BLaER1 treated with 17β-estradiol and CSF1 and Interleukin-3, amounts not matched to agents 10 nM and 100 nM (cell line): ENCODE measurements around the gene HELZ.

Experiments used
- H3K27ac ChIP-seq, 11 experiments: shearing (Covaris generic); formaldehyde crosslinking; 2 replicates each; pipeline ENCODE4 v1.8.1; 2022
- H3K27me3 ChIP-seq, 11 experiments: shearing (Covaris generic); formaldehyde crosslinking; 2 replicates each; pipeline ENCODE4 v1.8.1; 2022
- H3K36me3 ChIP-seq, 11 experiments: shearing (Covaris generic); formaldehyde crosslinking; 2 replicates each; pipeline ENCODE4 v1.8.1; 2022
- H3K4me1 ChIP-seq, 10 experiments: shearing (Covaris generic); formaldehyde crosslinking; 2 replicates each; pipeline ENCODE4 v1.8.1; 2022
- H3K4me2 ChIP-seq, 11 experiments: shearing (Covaris generic); formaldehyde crosslinking; 2 replicates each; pipeline ENCODE4 v1.8.1; 2022
- H3K4me3 ChIP-seq, 10 experiments: shearing (Covaris generic); formaldehyde crosslinking; 2 replicates each; pipeline ENCODE4 v1.8.1; 2022
- H3K9ac ChIP-seq, 11 experiments: shearing (Covaris generic); formaldehyde crosslinking; 2 replicates each; pipeline ENCODE4 v1.8.1; 2022
- H3K9me3 ChIP-seq, 11 experiments: shearing (Covaris generic); formaldehyde crosslinking; replicated peaks in 1 of 11; 2 replicates each; pipeline ENCODE4 v1.8.1; 2022
- H4K20me1 ChIP-seq, 11 experiments: shearing (Covaris generic); formaldehyde crosslinking; 2 replicates each; pipeline ENCODE4 v1.8.1; 2022
- Cebpa-rat ChIP-seq, 11 experiments: shearing (Covaris generic); IDR thresholded peaks; 2 replicates each; pipeline ENCODE4 v1.8.1; 2022

Gene HELZ

DNA sequence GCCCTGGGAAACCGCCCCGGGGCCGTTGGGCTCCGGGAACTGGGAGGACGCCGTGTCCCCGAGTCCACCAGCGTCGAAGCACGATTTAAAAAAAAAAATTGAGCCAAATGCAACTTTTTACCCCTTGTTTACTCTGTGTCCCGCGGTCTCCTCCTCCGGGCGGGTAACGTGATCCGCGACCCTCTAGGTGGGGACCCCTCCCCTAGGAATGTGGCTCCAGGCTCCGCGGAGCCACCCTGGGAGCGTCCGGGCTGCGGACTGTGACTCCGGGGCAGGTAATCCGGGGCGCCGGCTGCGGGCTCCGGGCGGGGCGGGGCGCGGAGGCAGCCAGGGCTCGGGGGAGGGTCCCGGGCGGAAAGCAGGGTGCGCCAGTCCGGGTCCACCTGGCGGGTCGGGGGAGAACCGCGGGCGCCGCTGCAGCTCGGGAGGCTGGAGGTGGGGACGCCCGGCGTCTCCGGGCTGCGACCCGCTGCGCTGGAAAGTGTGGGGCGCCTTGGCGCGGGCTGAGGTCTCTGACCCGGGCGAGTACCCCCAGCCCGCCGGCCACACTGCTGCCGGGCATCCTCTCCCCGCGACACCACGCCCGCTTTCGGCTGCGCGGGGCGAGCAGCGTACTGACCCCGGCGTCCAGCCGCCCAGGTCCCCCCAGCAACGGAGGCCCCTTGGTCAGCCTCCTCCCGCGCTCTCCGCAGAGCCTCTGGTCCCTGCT lies 852 bp upstream of the HELZ start:
- no peak for TF ChIP-seq Cebpa-rat (IDR thresholded peaks at IDR 0.05)
- Histone ChIP-seq H3K9ac (peak overlapping the region; percentile 92 to 99 (median 95)), H3K4me3 (peak overlapping the region; percentile 84 to 99 (median 98)), H3K4me2 (peak overlapping the region; percentile 90 to 99 (median 96)), H4K20me1 (peaks cover 11 to 47% (median 31%) of the 10 kb centered on the region in 11 experiments; a peak in 19 of 22 replicates), H3K9me3 (no peaks in the 10 kb centered on the region), H3K27ac (peak overlapping the region; percentile 90 to 97 (median 92)), H3K36me3 (peaks cover 11 to 24% (median 13%) of the 10 kb centered on the region in 11 experiments; a peak in 18 of 22 replicates), H3K27me3 (peaks cover 0 to 11% (median 4%) of the 10 kb centered on the region in 11 experiments; a peak in 8 of 22 replicates), H3K4me1 (peaks cover 33 to 50% (median 41%) of the 10 kb centered on the region in 10 experiments)

DNA sequence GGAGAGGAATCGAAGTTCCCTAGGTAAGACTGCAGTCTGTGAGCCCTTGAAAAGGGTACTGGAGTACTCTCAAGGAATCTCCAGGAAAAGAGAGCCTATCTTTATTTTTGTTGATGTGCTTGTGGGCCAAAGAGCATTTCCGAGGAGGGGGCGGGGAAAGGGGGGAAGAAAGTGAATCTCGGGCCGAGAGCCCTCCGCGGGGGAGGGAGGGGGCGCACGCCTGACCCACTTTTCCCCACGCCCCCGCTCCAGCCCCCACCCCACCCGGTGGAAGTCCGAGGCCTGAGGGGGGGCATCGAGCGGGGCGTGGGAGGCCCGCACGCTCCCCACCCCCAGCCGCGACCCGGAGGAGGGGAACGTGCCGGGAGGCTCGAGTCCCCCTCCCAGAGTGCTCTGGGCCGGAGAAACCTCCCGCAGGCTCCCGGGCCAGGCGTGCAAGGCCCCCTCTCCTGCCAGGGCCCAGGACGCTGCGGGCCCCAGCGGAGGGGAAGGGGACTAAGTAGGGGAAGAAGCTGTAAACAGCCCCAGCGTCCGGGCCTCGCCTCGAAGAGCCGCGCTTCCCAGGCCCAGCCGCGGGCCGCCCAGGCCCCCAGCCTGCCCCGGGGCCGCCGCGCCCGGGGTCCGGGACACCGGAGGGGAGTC lies 444 bp downstream of the HELZ start:
- Histone ChIP-seq H3K9me3 (no peaks in the 10 kb centered on the region), H3K27ac (peak overlapping the region; percentile 90 to 97 (median 92)), H3K27me3 (peaks cover 0 to 11% (median 4%) of the 10 kb centered on the region in 11 experiments; a peak in 8 of 22 replicates), H3K4me2 (peak overlapping the region; percentile 79 to 98 (median 94)), H3K9ac (peak overlapping the region; percentile 92 to 99 (median 95)), H4K20me1 (peaks cover 22 to 60% (median 44%) of the 10 kb centered on the region in 11 experiments; a peak in 20 of 22 replicates), H3K4me1 (peaks cover 33 to 63% (median 44%) of the 10 kb centered on the region in 10 experiments), H3K4me3 (peak overlapping the region; percentile 84 to 99 (median 98)), H3K36me3 (peaks cover 18 to 37% (median 26%) of the 10 kb centered on the region in 11 experiments; a peak in 20 of 22 replicates)
- TF ChIP-seq Cebpa-rat (IDR thresholded peaks at IDR 0.05) = no peak

DNA sequence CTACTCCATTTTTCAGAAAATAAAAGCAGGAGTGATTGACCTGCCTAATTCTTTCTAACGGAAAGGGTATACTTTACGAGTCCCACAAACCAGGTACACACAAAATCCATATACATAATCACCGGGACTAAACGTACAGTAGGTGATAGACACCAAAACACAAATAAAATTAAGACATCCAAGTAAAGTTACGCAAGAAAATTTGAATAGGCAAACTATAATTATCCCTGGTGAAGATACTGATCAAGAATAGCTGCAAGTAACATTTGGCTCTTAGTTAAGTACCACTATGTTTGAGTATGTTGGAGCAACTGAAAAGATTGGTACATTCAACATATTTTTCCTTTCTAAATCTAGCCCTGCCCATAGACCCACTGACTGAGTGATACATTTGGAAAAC lies 1.7 kb downstream of the HELZ start:
- Histone ChIP-seq H3K27me3 (peaks cover 0 to 11% (median 4%) of the 10 kb centered on the region in 11 experiments; a peak in 8 of 22 replicates), H3K9me3 (no peaks in the 10 kb centered on the region), H3K27ac (peak overlapping the region in 3 of 11 experiments; percentile 16 to 95 (median 92); a peak in 2 of 22 replicates), H3K9ac (peak overlapping the region in 9 of 11 experiments; percentile 93 to 99 (median 96); a peak in 14 of 22 replicates), H3K4me3 (peak overlapping the region; percentile 84 to 99 (median 98); a peak in 19 of 20 replicates), H4K20me1 (peaks cover 30 to 68% (median 48%) of the 10 kb centered on the region in 11 experiments; a peak in 20 of 22 replicates), H3K4me1 (peaks cover 33 to 67% (median 44%) of the 10 kb centered on the region in 10 experiments), H3K36me3 (peaks cover 31 to 49% (median 39%) of the 10 kb centered on the region in 11 experiments), H3K4me2 (peak overlapping the region; percentile 79 to 98 (median 94))
- TF ChIP-seq Cebpa-rat (IDR thresholded peaks at IDR 0.05) = peak in 1 of 11 experiments; percentile 43; a peak in 2 of 22 replicates

DNA sequence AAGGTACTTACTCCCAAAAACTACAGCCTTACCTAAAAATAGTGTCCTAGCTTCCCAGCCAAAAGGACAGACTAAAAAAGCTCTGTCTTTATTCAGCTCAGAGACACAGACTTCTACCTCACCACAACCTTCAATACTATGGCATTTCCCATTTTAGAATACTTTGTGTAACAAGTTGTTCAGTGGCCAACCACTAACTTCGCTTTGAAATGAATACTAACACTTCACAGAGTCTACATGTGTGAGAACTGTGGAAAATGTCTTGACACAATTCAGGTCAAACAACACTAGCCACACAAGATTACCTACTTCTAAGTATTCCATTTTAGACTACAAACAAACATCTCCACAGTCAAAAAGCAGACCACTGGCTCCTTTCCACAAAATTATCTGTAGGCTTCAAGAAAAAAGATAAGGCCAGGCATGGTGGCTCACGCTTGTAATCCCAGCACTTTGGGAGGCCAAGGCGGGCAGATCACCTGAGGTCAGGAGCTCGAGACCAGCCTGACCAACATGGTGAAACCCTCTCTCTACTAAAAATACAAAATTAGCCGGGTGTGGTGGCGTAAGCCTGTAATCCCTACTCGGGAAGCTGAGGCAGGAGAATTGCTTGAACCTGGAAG lies 3.2 kb downstream of the HELZ start:
- Histone ChIP-seq H3K9me3 (no peaks in the 10 kb centered on the region), H3K27me3 (peaks cover 0 to 9% (median 4%) of the 10 kb centered on the region in 11 experiments; a peak in 8 of 22 replicates), H4K20me1 (peaks cover 30 to 79% (median 56%) of the 10 kb centered on the region in 11 experiments; a peak in 20 of 22 replicates), H3K9ac (peak overlapping the region in 2 of 11 experiments; percentile 29 to 69; a peak in 3 of 22 replicates), H3K27ac (no peak overlapping the region), H3K4me1 (peaks cover 28 to 65% (median 41%) of the 10 kb centered on the region in 10 experiments), H3K4me3 (peak overlapping the region in 2 of 10 experiments; percentile 23 to 31; a peak in 4 of 20 replicates), H3K36me3 (peaks cover 45 to 64% (median 53%) of the 10 kb centered on the region in 11 experiments), H3K4me2 (peak overlapping the region in 10 of 11 experiments; percentile 4 to 95 (median 32); a peak in 17 of 22 replicates)
- no peak for TF ChIP-seq Cebpa-rat (IDR thresholded peaks at IDR 0.05)

DNA sequence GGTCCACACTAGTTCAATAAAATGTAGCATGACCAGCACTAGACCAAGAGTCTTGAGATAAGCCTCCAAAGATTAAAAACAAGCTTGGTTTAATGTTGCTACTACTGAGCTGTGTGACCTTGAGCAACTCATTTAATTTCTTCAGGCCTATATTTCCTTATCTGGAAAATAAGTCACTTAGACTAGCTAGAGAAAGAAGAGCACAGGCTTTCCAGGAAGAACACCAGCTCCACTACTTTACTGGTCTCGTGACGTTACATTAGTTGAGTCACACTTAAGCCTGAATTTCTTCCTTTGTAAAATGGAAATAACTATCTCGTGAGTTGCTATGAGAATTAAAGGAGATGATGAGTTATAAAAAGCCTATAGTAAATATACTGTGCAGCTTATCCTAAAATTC lies 5.4 kb downstream of the HELZ start:
- Histone ChIP-seq H3K27ac (no peak overlapping the region), H3K36me3 (peaks cover 66 to 86% (median 74%) of the 10 kb centered on the region in 11 experiments), H3K9ac (peak overlapping the region in 1 of 11 experiments; percentile 44; a peak in 1 of 22 replicates), H3K4me1 (peaks cover 23 to 71% (median 34%) of the 10 kb centered on the region in 10 experiments), H3K4me3 (no peak overlapping the region), H3K9me3 (peaks cover 0 to 5% (median 0%) of the 10 kb centered on the region in 11 experiments; a peak in 2 of 22 replicates), H3K4me2 (peak overlapping the region in 2 of 11 experiments; percentile 88 to 95; a peak in 4 of 22 replicates), H4K20me1 (peaks cover 30 to 95% (median 71%) of the 10 kb centered on the region in 11 experiments; a peak in 20 of 22 replicates), H3K27me3 (no peaks in the 10 kb centered on the region)
- no peak for TF ChIP-seq Cebpa-rat (IDR thresholded peaks at IDR 0.05)

DNA sequence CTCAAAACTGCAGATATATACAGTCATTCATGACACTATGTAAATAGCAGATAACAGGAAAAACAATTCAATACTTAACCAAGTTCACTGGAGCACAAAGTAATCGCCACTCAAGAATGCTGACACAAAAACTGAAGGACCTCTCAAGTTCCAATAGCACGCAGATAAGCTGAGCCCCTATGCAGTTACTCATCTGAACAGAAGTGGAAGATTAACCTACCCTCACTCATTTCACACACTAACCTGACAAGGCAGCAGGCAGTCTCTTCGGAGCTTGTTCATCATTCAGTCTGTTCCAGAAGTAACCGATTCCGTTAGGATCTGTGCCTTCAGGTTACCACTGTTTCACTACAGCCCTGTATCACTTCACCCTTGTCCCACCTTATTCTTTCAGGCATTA lies 6.0 kb downstream of the HELZ start:
- peaks cover 36 to 99% (median 73%) of the 10 kb centered on the region in 11 experiments; a peak in 20 of 22 replicates for H4K20me1 ChIP-seq
- no peak overlapping the region for H3K4me3 ChIP-seq
- H3K4me1 ChIP-seq = peaks cover 23 to 77% (median 37%) of the 10 kb centered on the region in 10 experiments
- peaks cover 72 to 92% (median 80%) of the 10 kb centered on the region in 11 experiments for H3K36me3 ChIP-seq
- H3K27me3 ChIP-seq = no peaks in the 10 kb centered on the region
- peaks cover 0 to 5% (median 0%) of the 10 kb centered on the region in 11 experiments; a peak in 2 of 22 replicates for H3K9me3 ChIP-seq
- no peak for TF ChIP-seq Cebpa-rat (IDR thresholded peaks at IDR 0.05)
- peak overlapping the region in 1 of 11 experiments; percentile 44; a peak in 1 of 22 replicates for H3K9ac ChIP-seq
- no peak overlapping the region for H3K27ac ChIP-seq
- peak overlapping the region in 2 of 11 experiments; percentile 88 to 95; a peak in 3 of 22 replicates for H3K4me2 ChIP-seq

DNA sequence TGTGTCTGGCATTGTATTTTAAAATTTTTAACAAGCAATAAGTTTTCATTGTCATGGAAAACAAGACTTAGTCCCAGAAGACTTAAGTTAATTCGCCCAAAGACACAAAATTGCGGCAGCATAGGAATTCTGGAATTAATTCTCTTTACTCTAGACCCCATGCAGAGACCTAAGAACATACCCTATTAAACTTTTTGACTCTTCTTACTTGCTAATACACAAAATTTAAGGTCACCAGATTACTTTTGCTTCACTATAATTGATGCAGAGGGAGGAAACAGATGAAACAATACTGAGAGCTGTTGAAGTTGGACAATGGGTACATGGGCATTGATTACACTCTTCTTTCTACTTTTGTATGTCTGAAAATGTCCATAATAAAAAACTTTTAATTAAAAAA lies 12.6 kb downstream of the HELZ start:
- Histone ChIP-seq H3K36me3 (peaks cover 83 to 99% (median 96%) of the 10 kb centered on the region in 11 experiments), H3K9me3 (peaks cover 0 to 5% (median 0%) of the 10 kb centered on the region in 11 experiments; a peak in 2 of 22 replicates), H3K27me3 (no peaks in the 10 kb centered on the region), H4K20me1 (peaks cover 14 to 100% (median 70%) of the 10 kb centered on the region in 11 experiments; a peak in 17 of 22 replicates), H3K4me2 (no peak overlapping the region), H3K4me1 (peaks cover 9 to 57% (median 19%) of the 10 kb centered on the region in 10 experiments; a peak in 19 of 20 replicates), H3K9ac (no peak overlapping the region), H3K4me3 (no peak overlapping the region), H3K27ac (no peak overlapping the region)
- TF ChIP-seq Cebpa-rat (IDR thresholded peaks at IDR 0.05) = no peak
